ENCODE data around the gene TCEAL3. TPM values are rescaled to one million over a fixed set of nuclear protein-coding genes. Genes with fewer than 3 reads are reported as not detected.
A peak's percentile ranks its signal among the peaks of the same experiment; 100 is the strongest.

The TCEAL3 gene
- total and polyA plus RNA-seq, 9 of the 15 experiments (the other 6 are each of a cell fraction or from before 2014, with no cell fraction given) = not detected

- H3K4me3 ChIP-seq = no peak overlapping the region
- TF ChIP-seq ZNF277 (CRISPR knock-in tag; IDR thresholded peaks at IDR 0.05; ENCODE audit: borderline replicate concordance) (no peak), GABPB1 (CRISPR knock-in tag; IDR thresholded peaks at IDR 0.05) (no peak), FUS (optimal IDR thresholded peaks at IDR 0.05; ENCODE audit: low read depth, low read length) (no peak), HDAC8 (tag; IDR thresholded peaks at IDR 0.05) (no peak), ELK1 (CRISPR knock-in tag; IDR thresholded peaks at IDR 0.05) (no peak), SMARCE1 (IDR thresholded peaks at IDR 0.05) (no peak), NFIC (IDR thresholded peaks at IDR 0.05) (no peak), THAP7 (CRISPR knock-in tag; IDR thresholded peaks at IDR 0.05) (no peak)
- DNase-seq (ENCODE audit: extremely low read depth in 1 of 4, low spot score in 3 of 4) (no peak), FAIRE-seq (no peak), ATAC-seq (peak; percentile 25; the same call in 1 of the 3 replicates)
- no peaks in the 10 kb centered on the region for H3K9me1 ChIP-seq (ENCODE audit: control insufficient read depth, insufficient read depth, low read length)
- CTCF ChIA-PET (ENCODE audit: low intra/inter-chr PET ratio) = no interaction called here
- no peaks in the 10 kb centered on the region for H3K36me3 ChIP-seq (ENCODE audit: control insufficient read depth, insufficient read depth, low read length)
- BruUV-seq (replicated peaks) = no TSS peak
- H3K27me3 ChIP-seq (ENCODE audit: control insufficient read depth in 2 of 2, insufficient read depth in 2 of 2, low read length in 2 of 2) = 0 out of 5 replicates have a peak, but pooled peaks cover 0 to 6% of the 10 kb centered on the region in 2 experiments
- no peak overlapping the region; a peak in 1 of 4 replicates for H3K9ac ChIP-seq (ENCODE audit: insufficient read depth in 1 of 2, low read depth in 2 of 2, low read length in 2 of 2)
- intact Hi-C loops (cut with micrococcal nuclease) (no loop called here), in situ Hi-C loops (cut with MboI) (no loop called here)
- H3K9me3 ChIP-seq (replicated peaks; ENCODE audit: control insufficient read depth, insufficient read depth, low read depth, low read length) = no peaks in the 10 kb centered on the region
- peaks cover 0 to 5% of the 10 kb centered on the region in 2 experiments; a peak in 3 of 5 replicates for H3K4me1 ChIP-seq (replicated peaks in 1 of 2; ENCODE audit: control insufficient read depth in 2 of 2, insufficient read depth in 2 of 2, low read length in 2 of 2)
- 0 out of 2 replicates have a peak overlapping the region, but pooled peaks have one; percentile 55 for H2AFZ ChIP-seq (ENCODE audit: low read depth, low read length)
- H3K4me2 ChIP-seq (ENCODE audit: insufficient read depth, low read length) = no peak overlapping the region
- H3K27ac ChIP-seq (ENCODE audit: extremely low read depth, low read depth, low read length) = no peak overlapping the region
- H4K20me1 ChIP-seq (replicated peaks; ENCODE audit: control insufficient read depth, insufficient read depth, low read length) = no peaks in the 10 kb centered on the region
- no peaks in the 10 kb centered on the region for H3K79me2 ChIP-seq (ENCODE audit: control insufficient read depth, insufficient read depth, low read length)
- POLR2A ChIA-PET = no interaction called here
- 17% methylated on average over 5 of the region's 5 CpGs for WGBS (ENCODE audit: insufficient coverage, low coverage, missing lambda C conversion rate)
Observed at GRCh38 chrX:103586314-103586646, 21.5 kb upstream of the TCEAL3 start.
